HG03039 (cell line): Measurements from ENCODE around the gene PRKCZ.
"Not testable (repeated sequence)": the region's sequence is repeated elsewhere in the genome, so short reads cannot be mapped to it uniquely, and the experiment has no call there.

Experiments
- ATAC-seq: cut with Tn5 transposase; IDR thresholded peaks from one replicate; pipeline ENCODE4 v1.9.1; 2021; ENCODE audit warnings: mild to moderate bottlenecking, moderate library complexity; ENCODE audit not compliant: unreplicated experiment

Gene PRKCZ

DNA sequence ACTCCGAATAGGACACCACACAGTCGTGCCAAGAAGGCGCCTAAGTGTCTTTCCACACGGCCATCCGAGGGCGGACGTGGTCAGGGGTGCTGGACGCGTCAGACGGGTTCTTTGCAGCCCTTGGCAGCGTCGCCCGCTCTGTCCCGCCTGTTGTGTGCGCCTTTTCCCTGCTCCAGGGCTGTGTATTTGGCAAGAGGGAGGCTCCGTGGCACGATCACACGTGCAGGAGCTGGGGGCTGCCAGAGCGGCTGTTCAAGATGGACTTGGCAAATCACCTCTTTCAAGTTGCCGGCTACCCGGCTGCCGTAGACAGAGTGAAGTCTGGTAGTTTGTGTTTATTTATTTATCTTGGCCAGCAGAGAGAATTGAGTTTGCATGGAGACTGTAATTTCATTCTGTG, 31.9 kb downstream of the PRKCZ start:
- ATAC-seq, result no peak

DNA sequence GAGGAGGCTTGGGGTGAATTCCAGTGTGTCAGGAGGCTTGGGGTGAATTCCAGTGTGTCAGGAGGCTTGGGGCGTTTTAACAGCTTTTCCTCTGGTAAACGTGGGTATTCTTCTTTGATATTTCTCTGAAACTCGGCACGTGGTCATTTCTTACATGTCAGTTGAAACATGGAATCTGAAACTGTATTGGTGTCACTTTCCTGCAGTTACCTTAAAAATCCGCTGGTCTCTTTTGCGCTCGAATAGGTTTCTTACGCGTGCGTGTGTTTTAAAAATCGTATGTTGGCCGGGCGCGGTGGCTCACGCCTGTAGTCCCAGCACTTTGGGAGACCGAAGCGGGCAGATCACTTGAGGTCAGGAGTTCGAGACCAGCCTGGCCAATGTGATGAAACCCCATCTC, 33.5 kb downstream of the PRKCZ start:
- ATAC-seq, result no peak

DNA sequence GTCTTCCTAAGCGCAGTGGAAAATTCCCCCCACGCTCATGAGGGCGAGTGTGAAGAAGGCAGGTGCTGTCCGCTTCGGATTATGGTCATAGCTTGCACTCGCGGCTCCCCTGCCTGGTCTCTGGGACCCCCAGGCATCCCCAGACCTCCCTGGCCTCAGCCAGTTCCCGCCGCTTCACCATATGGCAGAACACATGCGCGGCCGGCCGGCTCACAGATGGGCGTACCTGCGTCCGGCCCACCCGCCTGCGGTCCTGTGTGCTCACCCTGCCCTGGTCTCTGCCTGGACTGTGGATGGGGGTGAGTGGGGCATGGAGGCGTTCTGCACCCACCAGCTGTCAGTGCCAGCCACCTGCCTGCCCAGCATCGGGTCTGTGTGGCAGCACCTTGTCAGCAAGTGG, 34.1 kb downstream of the PRKCZ start:
- ATAC-seq, result no peak

DNA sequence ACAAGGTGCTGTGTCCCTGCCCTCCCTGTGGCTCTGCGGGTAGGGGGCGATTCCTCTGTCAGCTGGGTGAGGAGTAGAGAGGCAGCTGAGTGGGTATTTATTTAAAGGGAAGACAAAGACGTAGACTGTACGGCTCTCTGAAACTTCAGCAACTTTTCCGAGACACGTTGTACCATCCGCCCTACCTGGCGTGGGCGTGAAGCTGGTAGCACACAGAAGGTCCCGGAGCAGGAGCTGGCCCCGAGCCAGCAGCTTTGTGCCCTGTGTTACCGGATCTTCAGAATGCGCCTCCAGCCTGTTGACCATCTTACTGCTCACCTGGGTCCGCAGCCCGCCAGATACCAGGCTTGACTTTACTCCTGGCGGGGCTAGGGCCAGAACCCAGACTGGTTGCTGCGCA, 34.9 kb downstream of the PRKCZ start:
- ATAC-seq, result no peak

DNA sequence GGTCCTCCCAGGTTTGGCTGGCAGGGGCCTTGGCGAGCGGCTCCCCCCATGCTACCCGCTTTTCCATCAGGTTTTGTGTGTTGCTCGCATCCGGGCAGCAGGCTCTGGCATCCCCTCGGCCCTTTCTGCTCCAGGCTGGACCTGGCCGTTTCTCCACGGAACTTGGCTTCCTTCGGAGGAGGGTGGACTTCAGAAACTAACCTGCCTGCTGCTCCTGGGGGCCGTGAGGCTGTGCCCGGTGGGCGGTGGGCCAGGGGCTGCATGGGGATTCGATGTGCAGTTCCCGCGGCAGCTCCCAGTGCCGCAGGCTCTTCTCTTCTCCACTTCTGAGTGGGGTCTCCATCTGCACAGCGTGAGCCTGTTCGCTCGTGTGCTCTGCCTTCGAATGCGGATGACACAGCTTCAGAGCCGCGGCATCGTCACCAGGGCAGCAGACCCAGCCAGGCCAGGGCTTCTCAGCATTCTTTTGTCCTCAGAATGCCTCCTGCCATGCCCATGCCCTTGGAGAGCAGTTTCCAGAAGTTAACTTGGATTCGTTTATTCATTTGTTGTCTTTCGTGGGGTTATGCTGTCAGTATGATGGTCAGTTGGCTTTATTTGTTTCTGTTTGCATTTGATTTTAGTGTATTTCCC, 36.4 kb downstream of the PRKCZ start:
- ATAC-seq, result no peak

DNA sequence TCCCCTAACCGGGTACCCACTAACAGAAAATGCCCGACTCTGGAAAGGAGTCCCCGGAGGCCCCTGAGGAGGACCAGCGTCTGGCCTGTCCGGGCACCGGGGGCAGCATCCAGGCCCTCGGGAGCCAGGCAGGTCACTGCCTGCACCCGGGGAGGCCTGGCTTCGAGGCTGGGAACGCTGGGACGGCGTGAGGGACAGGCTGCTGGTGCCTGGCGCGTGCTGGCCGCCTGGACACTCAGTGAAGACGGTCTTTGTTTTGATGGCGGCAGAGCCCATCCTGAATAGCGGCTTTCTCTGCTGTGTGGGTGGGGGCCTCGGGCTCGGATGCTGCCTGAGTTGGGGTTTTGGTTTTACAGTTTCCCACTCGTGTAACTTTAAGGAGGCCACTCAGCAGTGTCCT, 37.6 kb downstream of the PRKCZ start:
- ATAC-seq, result no peak

DNA sequence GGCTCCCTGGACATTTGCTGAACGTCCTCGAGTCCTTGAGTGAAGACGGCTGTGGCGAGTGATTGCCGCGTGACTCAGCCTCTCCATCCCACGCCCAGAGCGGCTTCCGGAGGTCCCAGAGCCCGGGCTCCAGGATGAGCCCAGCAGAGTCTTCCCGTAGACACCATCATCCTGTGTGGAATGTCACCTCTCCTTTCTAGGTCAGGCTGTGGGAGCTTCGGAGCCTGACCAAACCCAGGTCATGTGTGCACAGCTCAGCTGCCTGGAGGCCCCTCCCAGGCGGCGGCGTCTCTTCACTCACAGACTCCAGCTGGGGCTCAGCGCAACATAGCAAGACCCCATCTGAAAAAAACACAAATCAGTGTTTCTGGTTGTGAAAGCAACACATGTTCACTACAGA, 38.2 kb downstream of the PRKCZ start:
- ATAC-seq, result no peak

DNA sequence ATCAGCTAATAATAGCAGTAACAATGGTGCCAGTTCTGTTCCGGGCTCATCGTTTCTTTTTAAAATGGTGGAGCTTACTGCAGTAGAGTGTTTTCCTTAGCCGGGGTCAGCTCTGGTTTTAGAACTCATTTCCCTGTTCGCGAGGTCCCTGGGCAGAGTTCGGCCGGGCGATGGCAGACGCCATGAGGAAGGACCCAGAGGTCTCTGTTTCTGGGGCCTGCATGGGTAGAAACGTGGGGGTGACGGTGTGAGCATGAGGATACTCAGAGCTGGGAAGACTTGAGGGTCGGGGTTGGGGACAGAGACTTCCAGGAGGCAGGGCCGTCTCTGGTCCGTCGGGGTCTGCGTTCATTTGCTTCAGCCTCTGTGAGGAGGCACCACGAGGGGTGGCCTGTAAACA, 38.8 kb downstream of the PRKCZ start:
- ATAC-seq, result no peak

DNA sequence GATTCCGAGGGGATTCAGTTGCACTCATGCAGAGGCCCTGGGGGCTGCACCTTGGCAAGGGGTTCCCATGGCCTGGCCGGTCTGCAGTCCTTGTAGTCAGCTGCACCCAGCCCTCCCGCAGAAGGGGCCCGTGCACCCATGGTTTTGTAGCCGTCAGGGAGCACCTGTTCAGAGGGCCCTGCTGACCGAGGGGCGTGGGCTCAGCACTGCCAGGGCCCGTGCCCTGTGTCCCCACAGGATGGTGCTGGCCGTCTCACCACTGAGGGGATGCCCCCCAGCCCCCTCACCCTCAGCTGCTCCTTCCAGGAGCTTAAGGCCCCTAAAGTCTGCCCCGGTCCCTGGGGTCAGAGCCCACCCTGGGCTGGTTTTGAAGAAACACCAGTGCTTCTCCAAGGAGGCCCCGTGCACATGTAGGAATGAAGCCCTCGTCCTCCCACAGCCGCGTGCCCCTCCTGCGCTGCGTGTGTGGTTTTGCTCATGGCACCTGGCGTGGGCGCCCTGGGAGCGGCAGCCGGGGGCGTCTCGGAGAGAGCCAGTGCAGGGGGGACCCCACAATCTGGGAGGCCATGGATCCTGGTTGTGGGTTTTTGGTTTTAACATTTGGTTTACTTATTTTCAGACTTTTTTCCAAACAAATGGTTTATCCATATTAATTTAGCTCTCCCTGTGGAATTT, 40.1 kb downstream of the PRKCZ start:
- no peak for ATAC-seq

DNA sequence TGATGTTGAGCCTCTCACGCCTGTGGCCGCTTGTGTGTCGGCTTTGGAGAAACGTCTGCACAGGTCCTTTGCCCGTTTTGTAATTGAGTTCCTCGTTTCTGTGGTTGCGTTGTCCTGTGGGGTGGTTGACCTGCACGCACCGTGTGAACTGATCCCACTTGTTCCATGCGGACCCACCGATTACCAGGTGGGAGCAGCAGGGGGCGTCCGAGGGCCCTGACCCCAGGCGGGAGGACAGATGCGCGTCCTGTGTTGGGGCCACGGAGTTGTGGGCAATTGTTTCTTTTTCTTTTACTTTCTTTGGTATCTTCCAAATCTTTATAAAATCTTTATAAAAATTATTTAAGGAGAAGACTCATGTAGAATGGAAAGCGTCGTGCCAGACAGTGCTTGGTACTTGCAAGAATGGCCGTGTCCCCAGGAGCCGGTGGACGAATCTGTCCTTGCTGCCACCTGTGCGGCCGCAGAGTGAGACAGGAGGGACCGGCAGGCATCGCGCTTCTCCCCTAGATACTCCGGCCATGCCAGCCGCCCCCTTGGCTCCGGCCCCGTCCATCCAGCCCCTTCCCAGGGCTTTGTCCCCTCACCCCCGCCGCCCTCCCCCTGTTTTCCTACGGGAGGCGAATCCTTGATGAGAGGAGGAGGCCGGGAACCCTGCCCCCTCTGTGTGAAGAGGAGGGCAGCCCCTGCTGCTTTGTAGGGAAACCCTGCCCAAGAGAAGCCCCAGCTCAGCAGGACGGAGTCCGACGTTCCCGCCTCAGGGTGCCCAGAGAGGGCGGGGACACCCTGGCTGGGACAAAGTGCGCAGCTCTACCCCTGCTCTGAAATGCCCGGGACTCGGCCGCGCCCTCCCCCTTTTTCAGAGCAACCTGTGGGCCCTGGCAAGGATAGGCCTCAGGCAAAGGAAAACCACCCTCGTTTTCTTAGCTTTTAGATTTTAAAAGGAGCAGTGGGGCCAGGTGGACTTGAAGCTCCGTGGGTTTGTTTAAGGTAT, 41.7 kb downstream of the PRKCZ start:
- ATAC-seq, result no peak

DNA sequence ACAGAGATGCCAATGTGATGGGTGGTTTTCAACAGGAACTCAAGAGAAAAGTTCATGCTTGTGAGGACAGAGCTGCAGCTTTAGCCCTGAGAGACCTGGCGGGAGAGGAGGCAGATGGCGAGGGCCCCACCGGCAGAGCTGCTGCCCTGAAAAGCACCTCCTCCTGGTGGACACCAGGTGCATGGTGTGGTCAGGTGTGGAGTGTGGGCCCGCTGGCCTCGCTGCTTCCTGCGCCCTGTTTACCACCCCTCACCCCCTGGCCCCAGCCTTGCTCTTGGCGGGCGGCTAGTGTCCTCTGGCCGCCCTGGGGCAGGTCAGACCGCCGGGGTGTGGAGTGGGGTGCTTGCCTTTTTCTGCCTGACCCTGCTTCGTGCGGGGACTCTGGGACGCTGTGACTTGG, 42.8 kb downstream of the PRKCZ start:
- ATAC-seq, result no peak

DNA sequence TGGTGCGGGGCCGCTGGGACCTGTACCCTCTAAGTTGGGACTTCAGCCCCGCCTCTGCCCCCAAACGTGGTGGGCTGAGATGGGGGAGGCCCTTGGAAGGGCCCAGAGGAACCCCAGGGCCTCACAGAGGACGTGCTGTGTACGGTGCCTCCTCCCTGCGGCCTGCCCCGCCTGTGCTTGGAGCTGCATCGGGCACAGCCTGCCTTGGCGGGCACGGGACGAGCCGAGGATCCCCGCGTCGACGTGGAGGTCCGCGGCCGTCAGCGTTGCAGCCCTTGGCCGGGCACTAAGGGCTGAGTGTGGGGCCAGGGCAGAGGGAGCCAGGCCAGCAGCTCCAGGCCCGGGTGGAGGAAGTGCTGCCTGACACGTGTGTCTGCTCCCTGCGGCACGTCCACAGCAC, 43.4 kb downstream of the PRKCZ start:
- ATAC-seq, result no peak

DNA sequence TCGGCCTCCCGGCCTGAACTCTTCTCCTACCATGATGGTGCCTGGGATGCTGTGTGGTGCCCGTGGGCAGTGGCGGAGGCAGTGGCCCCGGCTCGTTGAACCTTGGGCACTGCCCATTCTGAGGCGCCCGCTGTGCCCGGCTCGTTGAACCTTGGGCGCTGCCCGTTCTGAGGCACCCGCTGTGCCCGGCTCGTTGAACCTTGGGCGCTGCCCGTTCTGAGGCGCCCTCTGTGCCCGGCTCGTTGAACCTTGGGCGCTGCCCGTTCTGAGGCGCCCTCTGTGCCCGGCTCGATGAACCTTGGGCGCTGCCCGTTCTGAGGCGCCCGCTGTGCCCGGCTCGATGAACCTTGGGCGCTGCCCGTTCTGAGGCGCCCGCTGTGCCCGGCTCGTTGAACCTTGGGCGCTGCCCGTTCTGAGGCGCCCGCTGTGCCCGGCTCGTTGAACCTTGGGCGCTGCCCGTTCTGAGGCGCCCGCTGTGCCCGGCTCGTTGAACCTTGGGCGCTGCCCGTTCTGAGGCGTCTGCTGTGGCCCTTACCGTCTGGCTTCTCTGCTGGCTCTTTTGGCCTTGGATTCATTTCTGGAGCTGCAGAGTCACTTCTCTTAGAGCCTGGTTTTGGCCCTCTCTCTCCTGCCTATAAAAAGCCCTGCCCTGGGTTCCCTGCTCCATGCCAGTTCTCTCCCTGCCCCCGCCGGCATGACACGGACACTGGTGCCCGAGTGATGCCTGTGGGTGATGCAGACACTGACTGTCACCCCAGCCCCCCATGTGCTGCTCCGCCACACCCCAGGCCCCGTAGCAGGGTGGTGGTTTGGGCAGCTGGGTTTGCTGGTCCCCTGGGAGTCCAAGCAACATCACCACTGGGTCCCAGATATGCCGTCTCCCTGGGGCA, 44.3 kb downstream of the PRKCZ start:
- ATAC-seq, result not testable (repeated sequence)

DNA sequence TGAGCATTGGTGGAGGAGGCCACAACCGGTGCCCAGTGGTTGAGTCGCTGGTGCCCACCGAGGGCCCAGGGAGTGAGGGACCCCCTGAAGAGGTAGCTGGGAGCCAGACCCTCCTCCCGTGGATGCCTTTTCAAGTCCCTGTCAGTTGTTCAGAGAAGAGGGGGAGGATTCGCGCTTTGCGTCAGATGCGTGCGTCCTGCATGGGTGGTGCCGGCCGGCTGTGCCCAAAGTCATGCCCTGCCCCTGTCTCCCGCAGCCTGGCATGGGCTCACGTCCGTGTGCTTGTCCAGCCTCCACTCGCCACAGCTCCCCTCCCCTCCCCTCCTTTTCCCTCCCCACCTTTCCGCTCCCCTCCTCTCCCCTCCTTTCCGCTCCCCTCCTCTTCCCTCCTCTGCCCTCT, 45.2 kb downstream of the PRKCZ start:
- no peak for ATAC-seq

DNA sequence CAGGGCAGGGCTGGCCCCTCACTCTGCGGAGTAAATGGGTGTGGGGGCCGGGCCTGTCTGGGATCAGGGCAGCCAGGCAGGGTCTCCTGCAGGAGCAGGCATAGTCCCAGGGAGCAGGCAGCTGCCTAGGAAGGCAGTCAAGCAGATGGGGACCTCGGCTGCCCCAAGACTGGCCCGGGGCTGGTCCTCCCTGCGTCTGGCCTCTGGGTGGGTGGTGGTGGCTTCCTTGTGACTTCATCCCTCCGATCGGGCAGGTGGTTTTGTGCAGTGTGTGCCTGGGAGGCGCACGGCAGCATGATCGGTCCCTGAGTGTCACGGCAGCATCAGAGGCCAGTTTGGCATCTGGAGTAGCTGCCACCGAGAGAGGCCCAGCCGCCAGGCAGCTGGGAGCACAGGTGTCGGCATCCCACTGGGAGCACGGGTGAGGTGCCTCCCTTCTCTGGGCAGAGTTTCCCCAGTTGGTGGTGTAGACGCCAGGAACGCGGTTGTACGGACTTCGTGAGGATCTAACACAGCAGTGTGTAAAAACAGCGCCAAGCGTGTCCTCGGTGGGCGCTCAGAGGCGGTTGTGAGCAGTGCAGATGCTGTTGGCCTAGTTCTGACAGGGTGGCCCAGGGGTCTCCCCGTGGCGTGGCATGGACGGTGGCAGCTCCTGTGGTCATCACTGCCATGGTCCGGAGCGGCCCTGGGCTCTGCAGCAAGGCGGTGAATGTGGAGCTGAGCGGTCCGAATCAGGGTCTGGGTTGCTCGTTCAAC, 45.9 kb downstream of the PRKCZ start:
- no peak for ATAC-seq

DNA sequence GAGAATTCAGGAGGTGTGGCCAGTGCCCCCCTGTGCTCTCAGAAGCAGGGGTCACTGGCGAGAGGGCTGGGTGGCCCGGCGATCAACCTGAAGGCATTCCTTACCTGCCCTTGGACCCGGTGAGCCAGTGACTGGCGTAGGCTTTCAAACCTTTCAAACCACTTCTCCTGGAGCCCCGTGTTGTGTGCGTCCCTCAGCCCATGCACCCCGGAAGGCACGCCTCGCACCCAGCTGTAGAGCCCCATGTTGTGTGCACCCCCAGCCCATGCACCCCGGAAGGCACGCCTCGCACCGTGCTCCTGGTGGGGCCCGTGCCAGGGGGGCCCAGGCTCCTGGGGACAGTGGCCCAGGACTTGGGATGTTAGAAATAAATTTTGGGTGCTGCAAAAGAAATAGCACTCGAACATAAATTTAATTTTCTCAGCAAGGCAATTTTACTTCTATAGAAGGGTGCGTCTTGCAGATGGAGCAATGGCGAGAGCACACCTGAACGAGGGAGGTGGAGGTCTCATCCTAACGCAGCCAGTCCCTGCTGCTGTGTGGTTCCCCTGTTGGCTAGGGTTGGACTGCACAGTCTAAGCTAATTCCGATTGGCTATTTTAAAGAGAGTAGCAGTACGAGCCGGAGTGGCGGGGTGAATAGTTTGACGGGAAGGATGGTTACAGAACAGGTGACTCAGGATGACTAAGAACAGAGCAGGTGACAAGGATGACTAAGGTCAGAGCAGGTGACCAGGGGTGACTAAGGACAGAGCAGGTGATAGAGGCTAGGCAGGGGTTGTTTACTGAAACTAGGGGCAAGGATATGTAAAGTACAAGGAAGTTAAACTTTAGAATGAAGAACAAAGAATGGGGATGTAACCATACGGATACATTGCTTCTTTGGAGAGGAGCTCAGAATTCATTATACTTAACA, 47.4 kb downstream of the PRKCZ start:
- no peak for ATAC-seq

DNA sequence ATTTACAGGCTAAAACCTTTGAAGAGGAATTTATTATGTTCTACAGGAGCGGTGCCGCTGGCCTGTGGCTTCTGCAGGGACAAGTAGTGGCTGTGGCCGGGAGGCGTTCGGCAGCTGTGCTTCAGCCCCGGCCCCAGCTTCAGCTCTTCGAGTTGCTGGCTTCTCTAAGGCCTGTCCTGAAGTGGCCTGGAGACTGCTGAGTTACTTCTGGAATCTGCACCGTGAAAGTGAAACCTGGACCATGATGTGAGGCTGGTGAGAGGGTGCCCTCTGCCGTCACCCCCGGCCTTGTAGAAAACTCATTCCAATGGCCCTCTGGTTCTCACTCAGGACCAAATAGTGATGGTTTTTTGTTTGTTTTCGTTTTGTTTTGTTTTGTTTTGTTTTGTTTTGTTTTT, 48.1 kb downstream of the PRKCZ start:
- no peak for ATAC-seq

DNA sequence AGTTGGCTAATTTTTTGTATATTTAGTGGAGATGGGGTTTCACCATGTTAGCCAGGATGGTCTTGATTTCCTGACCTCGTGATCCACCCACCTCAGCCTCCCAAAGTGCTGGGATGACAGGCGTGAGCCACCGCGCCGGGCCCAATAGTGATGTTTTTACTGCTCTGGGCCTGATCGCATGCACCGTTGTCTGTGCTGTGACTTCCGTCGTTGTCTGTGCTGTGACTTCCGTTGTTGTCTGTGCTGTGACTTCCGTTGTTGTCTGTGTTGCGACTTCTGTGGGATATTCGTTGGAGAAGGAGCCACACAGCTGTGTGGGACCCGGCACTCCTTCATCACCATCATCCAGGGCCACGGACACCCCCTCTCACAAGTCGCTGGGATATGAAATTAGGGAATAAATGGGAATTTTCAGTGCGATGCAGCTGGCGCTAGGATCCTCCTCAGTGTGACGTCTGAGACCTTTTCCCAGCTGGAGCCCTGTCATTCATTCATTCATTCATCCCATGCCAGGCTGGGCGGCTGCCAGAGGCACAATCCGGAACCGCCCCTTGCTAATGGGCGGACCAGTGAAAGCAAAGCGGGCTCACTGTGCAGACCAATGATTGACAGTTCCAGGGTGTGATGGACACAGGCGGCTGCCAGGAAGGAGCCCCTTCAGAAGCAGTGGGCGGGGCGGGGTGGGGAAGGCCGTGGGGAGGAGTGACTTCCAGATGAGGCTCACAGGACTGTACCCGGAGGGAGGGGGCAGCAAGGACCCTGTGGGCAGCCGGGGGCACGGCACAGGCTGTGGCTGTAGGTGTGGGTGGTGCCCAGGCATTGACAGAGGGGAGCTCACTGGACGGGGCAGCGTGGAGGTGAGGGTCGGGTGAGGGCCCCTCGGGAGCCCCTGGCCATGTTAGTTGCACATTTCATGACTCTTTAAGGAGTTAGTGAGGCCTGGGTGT, 48.9 kb downstream of the PRKCZ start:
- ATAC-seq, result no peak
